Thoracic aorta (tissue), 2 donors: ENCODE measurements around the gene SPATS2L. TPM values are rescaled to one million over a fixed set of nuclear protein-coding genes. Genes with fewer than 3 reads are reported as not detected.

Source experiments
- ATAC-seq: fragments of 150-250 bp; one replicate; pipeline ENCODE4 v1.8.0; 2017; ENCODE audit warnings: low read depth; ENCODE audit not compliant: insufficient number of reproducible peaks, low FRiP score
- DNase-seq: peaks from one replicate; pipeline ENCODE4 v3.0.0-alpha.2; 2020; ENCODE audit warnings: low spot score
- H3K27ac ChIP-seq, 2 donors: fragments of 200-600 bp; sonication (generic); 1 replicate in 1 of 2; 2 replicates in 1 of 2; pipeline ENCODE4 v1.5.1; 2016; ENCODE audit warnings: mild to moderate bottlenecking in 2 of 2, moderate library complexity in 2 of 2
- H3K27me3 ChIP-seq: fragments of 200-600 bp; sonication (generic); replicated peaks from 2 replicates; pipeline ENCODE4 v1.6.0; 2016; ENCODE audit warnings: mild to moderate bottlenecking; ENCODE audit not compliant: insufficient read depth
- H3K36me3 ChIP-seq: fragments of 200-600 bp; sonication (generic); one replicate; pipeline ENCODE4 v1.5.1; 2016
- H3K4me1 ChIP-seq, 2 donors: fragments of 200-600 bp; sonication (generic); 1 replicate in 1 of 2; 2 replicates in 1 of 2; pipeline versions ENCODE4 v1.5.1 to v1.6.0; 2016; ENCODE audit warnings: low read depth in 2 of 2, mild to moderate bottlenecking in 1 of 2; ENCODE audit not compliant: control insufficient read depth in 1 of 2
- H3K4me3 ChIP-seq: fragments of 200-600 bp; sonication (generic); 2 replicates; pipeline ENCODE4 v1.5.1; 2016; ENCODE audit warnings: mild to moderate bottlenecking
- H3K9me3 ChIP-seq: fragments of 200-600 bp; sonication (generic); 2 replicates; pipeline ENCODE4 v1.5.1; 2016
- CTCF ChIP-seq: fragments of 200-600 bp; sonication (generic); IDR thresholded peaks from one replicate; pipeline ENCODE4 v1.5.1; 2019; ENCODE audit warnings: antibody characterized with exemption
- total RNA-seq, 2 donors: library from RNA; depleted of rRNA; stranded (reverse); fragments of >200 nt; gene quantifications; one replicate each; pipeline versions ENCODE4 v1.1.0 to v1.2.3, GENCODE V29; 2016

The SPATS2L gene
- total RNA-seq, 2 donors from 2014 or later, result 47.7 to 90.3 TPM

- no peak for TF ChIP-seq CTCF
- Histone ChIP-seq H3K36me3 (no peaks in the 10 kb centered on the region), H3K4me1 (peaks cover 18 to 48% of the 10 kb centered on the region in 2 donors), H3K27me3 (no peaks in the 10 kb centered on the region), H3K27ac (peak overlapping the region; percentile 85 to 94), H3K9me3 (no peaks in the 10 kb centered on the region), H3K4me3 (peak overlapping the region; percentile 94)
- ATAC-seq (peak; percentile 32), DNase-seq (no peak)
Measured at GRCh38 chr2:200306931-200307723, 634 bp downstream of the SPATS2L start.

GRCh38 chr2:200307724-200308545 is 1.4 kb downstream of the SPATS2L start:
- H3K27ac ChIP-seq, result peak overlapping the region; percentile 85 to 94
- DNase-seq (no peak), ATAC-seq (no peak)
- peaks cover 18 to 52% of the 10 kb centered on the region in 2 donors for H3K4me1 ChIP-seq
- no peak for TF ChIP-seq CTCF
- no peaks in the 10 kb centered on the region for H3K27me3 ChIP-seq
- no peaks in the 10 kb centered on the region for H3K36me3 ChIP-seq
- peak overlapping the region; percentile 94 for H3K4me3 ChIP-seq
- no peaks in the 10 kb centered on the region for H3K9me3 ChIP-seq

DNA sequence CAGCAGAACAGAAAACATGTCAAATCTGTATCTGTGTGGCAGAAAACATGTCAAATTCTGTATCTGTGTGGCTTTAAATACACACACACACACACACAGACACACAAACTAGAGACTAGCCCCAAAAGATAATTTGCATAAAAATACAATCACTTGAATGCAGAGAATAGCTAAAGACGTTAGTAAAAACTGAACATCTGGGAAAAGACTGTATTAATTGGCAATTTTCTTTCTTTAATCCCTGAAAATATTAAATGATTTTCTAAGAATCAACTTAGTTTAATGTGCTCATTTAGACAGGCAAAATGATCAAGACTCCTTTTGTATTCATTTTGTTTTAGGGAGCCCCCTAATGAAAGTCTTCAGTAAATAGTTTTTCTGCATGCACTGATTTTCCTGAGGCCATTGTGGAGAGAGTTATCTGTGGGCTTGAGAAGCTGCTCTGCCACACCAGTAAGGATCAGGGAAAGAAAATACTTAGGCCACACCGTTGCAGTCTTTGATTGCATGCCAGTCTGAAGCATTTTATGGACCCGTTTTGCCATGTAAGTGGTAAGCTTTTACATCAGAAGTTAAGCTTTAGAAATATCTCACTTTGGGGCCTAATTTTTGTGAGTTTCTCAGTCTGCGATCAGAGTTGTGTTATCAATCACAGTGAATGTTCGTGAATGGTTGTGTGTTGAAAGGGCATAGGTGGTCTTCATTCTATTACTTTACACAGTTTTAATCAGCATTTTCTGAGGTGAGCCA is 2.2 kb downstream of the SPATS2L start:
- Histone ChIP-seq H3K36me3 (no peaks in the 10 kb centered on the region), H3K27ac (peak overlapping the region; percentile 85 to 94), H3K9me3 (no peaks in the 10 kb centered on the region), H3K27me3 (no peaks in the 10 kb centered on the region), H3K4me1 (peaks cover 18 to 52% of the 10 kb centered on the region in 2 donors), H3K4me3 (peak overlapping the region; percentile 94)
- DNase-seq (no peak), ATAC-seq (no peak)
- TF ChIP-seq CTCF, result no peak

DNA sequence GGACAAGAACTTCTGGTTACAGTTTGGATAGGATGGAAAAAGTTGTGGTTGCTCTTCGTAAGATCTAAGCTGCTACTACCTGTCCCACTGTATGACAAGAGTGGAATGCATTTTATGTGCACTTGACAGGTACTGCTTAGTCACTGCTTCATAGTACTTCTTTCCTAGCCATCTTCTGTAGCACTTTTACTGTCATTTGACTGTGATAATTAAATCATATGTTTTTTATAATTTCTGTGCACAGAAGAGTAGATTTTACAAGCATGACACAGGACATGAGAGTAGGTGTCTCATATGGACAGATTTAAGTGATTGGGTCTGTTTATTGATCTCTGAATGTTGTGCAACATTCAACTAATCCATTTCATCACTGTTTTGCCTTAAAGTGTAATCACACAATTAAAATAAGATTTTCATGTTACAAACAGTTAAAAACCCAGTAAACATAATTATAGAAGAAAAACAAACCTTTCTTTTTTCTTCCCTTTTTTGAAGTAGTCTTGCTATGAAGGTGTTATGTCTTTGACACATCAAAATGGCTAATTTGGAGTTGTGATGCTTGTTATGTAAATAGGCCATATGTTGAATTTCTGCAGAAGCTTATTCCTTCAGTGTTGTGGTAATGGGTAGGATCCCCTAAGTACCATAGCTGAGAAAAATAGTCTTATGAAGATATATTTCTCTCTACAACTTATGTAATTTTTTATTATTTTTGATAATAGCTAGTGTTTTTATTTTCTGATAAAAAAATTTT is 3.0 kb downstream of the SPATS2L start:
- ATAC-seq, result no peak
- peaks cover 18 to 52% of the 10 kb centered on the region in 2 donors for H3K4me1 ChIP-seq
- TF ChIP-seq CTCF, result no peak
- no peaks in the 10 kb centered on the region for H3K9me3 ChIP-seq
- DNase-seq, result no peak
- no peaks in the 10 kb centered on the region for H3K36me3 ChIP-seq
- no peaks in the 10 kb centered on the region for H3K27me3 ChIP-seq
- no peak overlapping the region for H3K4me3 ChIP-seq
- H3K27ac ChIP-seq, result peak overlapping the region in 1 of 2 donors; percentile 85
